OCI-LY7 (cell line): ENCODE results near the gene ZMAT5. TPM values are rescaled to one million over a fixed set of nuclear protein-coding genes. Genes with fewer than 3 reads are reported as not detected.

Source experiments
- BruUV-seq: library from RNA; stranded (reverse); fragments of 400-500 nt; replicated peaks from 2 replicates; lab custom pipeline; 2021; lab: Mats Ljungman, UMichigan
- CTCF ChIA-PET: fragments of 300-600 bp; sonication (Branson Sonifier 250); formaldehyde crosslinking; loops from one replicate; lab custom pipeline; 2022; ENCODE audit warnings: antibody characterized with exemption; ENCODE audit not compliant: unreplicated experiment; lab: Charles Lee
- POLR2A ChIA-PET: fragments of 300-600 bp; sonication (Branson Sonifier 250); formaldehyde crosslinking; loops from one replicate; lab custom pipeline; 2022; ENCODE audit warnings: antibody characterized with exemption; lab: Charles Lee
- DNase-seq: peaks from one replicate; pipeline ENCODE4 v3.0.0-alpha.2; 2015; ENCODE audit warnings: low spot score
- H2AFZ ChIP-seq: fragments of 200-600 bp; sonication (generic), shearing (Covaris generic); 2 replicates; pipeline ENCODE4 v1.6.1; 2014; ENCODE audit warnings: mild to moderate bottlenecking, antibody characterized with exemption, low read length, moderate library complexity
- H3K27ac ChIP-seq: fragments of 200-600 bp; sonication (generic); 2 replicates; pipeline ENCODE4 v1.5.1; 2014; ENCODE audit warnings: mixed run types, low read depth, mild to moderate bottlenecking, moderate library complexity, low read length, inconsistent platforms; ENCODE audit not compliant: poor library complexity, severe bottlenecking
- H3K36me3 ChIP-seq: fragments of 200-600 bp; sonication (generic); 2 replicates; pipeline ENCODE4 v1.6.1; 2014; ENCODE audit warnings: mild to moderate bottlenecking, antibody characterized with exemption, low read length, moderate library complexity, mixed read lengths; ENCODE audit not compliant: insufficient read depth
- H3K4me1 ChIP-seq: fragments of 200-600 bp; sonication (generic); 2 replicates; pipeline ENCODE4 v1.5.1; 2014; ENCODE audit warnings: mild to moderate bottlenecking, low read length; ENCODE audit not compliant: insufficient read depth, poor library complexity, severe bottlenecking
- H3K4me2 ChIP-seq: fragments of 200-600 bp; sonication (generic); 2 replicates; pipeline ENCODE4 v1.6.1; 2014; ENCODE audit warnings: mild to moderate bottlenecking, low read length
- H3K4me3 ChIP-seq: fragments of 200-600 bp; sonication (generic); 2 replicates; pipeline ENCODE4 v1.5.1; 2014; ENCODE audit warnings: mild to moderate bottlenecking, low read depth, low read length; ENCODE audit not compliant: poor library complexity, severe bottlenecking
- H3K79me2 ChIP-seq: fragments of 200-600 bp; sonication (generic); 2 replicates; pipeline ENCODE4 v1.6.1; 2016; ENCODE audit warnings: low read depth, mild to moderate bottlenecking, low read length, moderate library complexity, mixed read lengths; ENCODE audit not compliant: insufficient read depth
- H3K9me2 ChIP-seq: fragments of 200-600 bp; sonication (generic); 2 replicates; pipeline ENCODE4 v1.6.1; 2016; ENCODE audit warnings: mild to moderate bottlenecking, low read length, mixed read lengths; ENCODE audit not compliant: insufficient read depth
- H3K9me3 ChIP-seq: fragments of 200-600 bp; sonication (generic); 2 replicates; pipeline ENCODE4 v1.6.1; 2014; ENCODE audit warnings: mild to moderate bottlenecking, mixed run types, low read length, mixed read lengths
- H4K20me1 ChIP-seq: fragments of 200-600 bp; sonication (generic); 2 replicates; pipeline ENCODE4 v1.6.1; 2014; ENCODE audit warnings: mild to moderate bottlenecking, antibody characterized with exemption, low read length, moderate library complexity, mixed read lengths; ENCODE audit not compliant: insufficient read depth
- EZH2phosphoT487 ChIP-seq: fragments of 200-600 bp; sonication (generic); IDR thresholded peaks from 2 replicates; pipeline ENCODE4 v1.6.1; 2018; ENCODE audit warnings: low read depth, borderline replicate concordance, mild to moderate bottlenecking, mixed run types, antibody characterized with exemption, low read length, moderate library complexity, mixed read lengths
- intact Hi-C: fragments of 100-400 bp; cut with micrococcal nuclease; formaldehyde crosslinking; loops from one replicate; pipeline ENCODE4 v1.10.0; 2022; ENCODE audit not compliant: unreplicated experiment
- total RNA-seq, 2 experiments: library from RNA; depleted of rRNA in 1 of 2; stranded (reverse); fragments of >200 nt in 1 of 2; shearing (Covaris generic) in 1 of 2; gene quantifications; 2 replicates each; pipeline ENCODE4 v1.2.3, GENCODE V29; 2014 to 2022
- TF ChIP-seq, protein P1 (sequence below): fragments of 200-600 bp; sonication (generic); conservative IDR thresholded peaks from 2 replicates; pipeline ENCODE4 v1.5.1; 2014; ENCODE audit warnings: mild to moderate bottlenecking, antibody characterized with exemption, low read length, moderate library complexity, mixed read lengths

Gene ZMAT5
- total RNA-seq, 2 experiments from 2014 or later: 19.1 to 21.2 TPM

DNA sequence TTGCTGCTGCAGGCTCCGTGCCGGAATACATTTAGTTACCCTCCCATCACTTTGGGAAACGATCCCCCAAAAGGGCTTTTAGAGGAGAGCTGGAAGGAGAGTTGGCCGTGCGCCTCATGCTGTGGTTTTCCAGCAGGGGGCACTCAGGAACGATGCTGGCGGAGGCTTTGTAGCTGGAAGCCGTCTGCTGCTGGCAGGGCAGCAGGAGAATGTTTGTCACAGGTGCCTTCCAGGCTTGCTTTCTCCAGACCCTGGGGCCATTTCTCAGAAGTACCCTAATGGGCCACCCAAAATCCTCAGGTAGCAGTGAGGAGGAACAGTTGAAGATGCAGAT lies 77.0 kb downstream of the ZMAT5 start:
- Histone ChIP-seq H2AFZ (no peak overlapping the region), H3K9me3 (no peaks in the 10 kb centered on the region), H3K27ac (no peak overlapping the region), H3K36me3 (no peaks in the 10 kb centered on the region; the same call in 1 of the 2 replicates), H3K79me2 (no peaks in the 10 kb centered on the region), H3K4me1 (no peaks in the 10 kb centered on the region), H3K9me2 (no peaks in the 10 kb centered on the region), H3K4me3 (no peak overlapping the region), H3K4me2 (no peak overlapping the region), H4K20me1 (no peaks in the 10 kb centered on the region)
- ChIA-PET CTCF (no interaction called here), POLR2A (interaction anchor here (0.7 kb wide), 1 partner anchor 166 kb away, joined by 3 read pairs; no protein-coding TSS in a partner anchor)
- BruUV-seq: no TSS peak
- intact Hi-C loops: no loop called here
- DNase-seq: peak; percentile 31
- TF ChIP-seq EZH2phosphoT487: no peak
- TF ChIP-seq, protein P1, sequence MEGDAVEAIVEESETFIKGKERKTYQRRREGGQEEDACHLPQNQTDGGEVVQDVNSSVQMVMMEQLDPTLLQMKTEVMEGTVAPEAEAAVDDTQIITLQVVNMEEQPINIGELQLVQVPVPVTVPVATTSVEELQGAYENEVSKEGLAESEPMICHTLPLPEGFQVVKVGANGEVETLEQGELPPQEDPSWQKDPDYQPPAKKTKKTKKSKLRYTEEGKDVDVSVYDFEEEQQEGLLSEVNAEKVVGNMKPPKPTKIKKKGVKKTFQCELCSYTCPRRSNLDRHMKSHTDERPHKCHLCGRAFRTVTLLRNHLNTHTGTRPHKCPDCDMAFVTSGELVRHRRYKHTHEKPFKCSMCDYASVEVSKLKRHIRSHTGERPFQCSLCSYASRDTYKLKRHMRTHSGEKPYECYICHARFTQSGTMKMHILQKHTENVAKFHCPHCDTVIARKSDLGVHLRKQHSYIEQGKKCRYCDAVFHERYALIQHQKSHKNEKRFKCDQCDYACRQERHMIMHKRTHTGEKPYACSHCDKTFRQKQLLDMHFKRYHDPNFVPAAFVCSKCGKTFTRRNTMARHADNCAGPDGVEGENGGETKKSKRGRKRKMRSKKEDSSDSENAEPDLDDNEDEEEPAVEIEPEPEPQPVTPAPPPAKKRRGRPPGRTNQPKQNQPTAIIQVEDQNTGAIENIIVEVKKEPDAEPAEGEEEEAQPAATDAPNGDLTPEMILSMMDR: peak; percentile 79

DNA sequence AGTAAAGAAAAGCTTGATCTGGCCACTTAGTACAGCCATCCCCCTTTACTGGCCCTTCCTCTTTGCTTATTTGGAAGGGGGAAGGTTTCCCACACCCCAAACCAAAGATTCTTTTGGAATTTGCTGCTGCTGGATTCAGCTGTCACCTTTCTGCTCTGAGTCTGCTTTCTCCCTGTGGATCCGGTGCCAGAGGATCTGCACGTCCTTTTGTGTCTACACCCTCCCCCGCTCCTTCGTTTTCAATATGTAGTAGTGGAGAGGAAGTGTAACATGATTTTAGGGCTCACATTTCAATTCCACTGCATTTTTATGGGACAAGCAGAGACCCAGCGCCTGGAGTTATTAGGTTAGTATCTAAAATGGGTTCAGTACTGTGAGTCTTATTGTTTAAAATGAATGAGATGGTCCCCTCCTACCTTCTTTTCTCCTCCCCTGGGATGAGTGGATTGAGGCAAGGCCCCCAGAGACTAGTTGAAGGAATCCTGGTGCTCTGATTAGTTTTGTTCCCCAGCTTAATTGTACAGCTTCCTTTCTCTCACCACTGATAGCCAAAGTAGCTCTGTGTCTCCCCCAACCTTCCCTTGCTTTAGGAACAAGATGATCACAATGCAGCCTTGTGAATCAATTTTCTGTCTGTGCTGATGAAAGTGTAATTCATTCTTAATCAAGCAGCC lies 77.5 kb downstream of the ZMAT5 start:
- TF ChIP-seq, protein P1: no peak
- no peak for TF ChIP-seq EZH2phosphoT487
- Histone ChIP-seq H3K36me3 (no peaks in the 10 kb centered on the region; the same call in 1 of the 2 replicates), H3K4me1 (no peaks in the 10 kb centered on the region), H3K4me3 (no peak overlapping the region), H3K27ac (no peak overlapping the region), H3K4me2 (no peak overlapping the region), H3K79me2 (no peaks in the 10 kb centered on the region), H2AFZ (no peak overlapping the region), H3K9me3 (no peaks in the 10 kb centered on the region), H3K9me2 (no peaks in the 10 kb centered on the region), H4K20me1 (no peaks in the 10 kb centered on the region)
- BruUV-seq: no TSS peak
- DNase-seq: no peak
- ChIA-PET CTCF (no interaction called here), POLR2A (interaction anchor here (0.6 to 0.7 kb wide), 2 partner anchors 167 to 181 kb away, joined by 3 read pairs; no protein-coding TSS in a partner anchor)
- intact Hi-C loops: no loop called here

DNA sequence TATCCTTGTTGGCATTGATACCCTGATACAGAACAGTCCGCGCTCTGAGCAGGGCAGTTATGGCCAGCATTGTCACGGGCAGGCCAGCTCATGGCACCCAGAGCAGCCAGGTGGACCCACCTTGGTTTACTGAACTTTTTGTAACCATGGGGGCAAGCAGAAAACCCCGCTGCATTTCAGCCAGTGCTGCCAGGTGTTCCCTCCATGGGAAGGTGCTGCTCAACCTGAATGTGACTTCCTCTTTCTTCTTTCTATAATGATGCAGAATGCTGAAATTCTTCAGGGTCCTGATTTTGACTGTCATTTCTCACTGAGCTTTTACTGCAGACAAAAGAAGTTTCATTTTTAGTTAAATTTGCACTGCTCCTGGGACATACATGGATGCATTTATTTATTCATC lies 82.6 kb downstream of the ZMAT5 start:
- Histone ChIP-seq H3K4me3 (no peak overlapping the region), H3K4me2 (no peak overlapping the region), H4K20me1 (no peaks in the 10 kb centered on the region), H3K27ac (no peak overlapping the region), H3K9me3 (no peaks in the 10 kb centered on the region), H3K36me3 (peaks cover 34% of the 10 kb centered on the region; the same call in 1 of the 2 replicates), H3K4me1 (no peaks in the 10 kb centered on the region), H3K79me2 (no peaks in the 10 kb centered on the region), H2AFZ (no peak overlapping the region), H3K9me2 (no peaks in the 10 kb centered on the region)
- no peak for DNase-seq
- BruUV-seq: no TSS peak
- POLR2A ChIA-PET: no interaction called here
- TF ChIP-seq, protein P1: no peak
- TF ChIP-seq EZH2phosphoT487: no peak
- CTCF ChIA-PET: no interaction called here
- intact Hi-C loops: no loop called here
